GM21737 (cell line): Measurements from ENCODE around the gene OTX1.
A peak's percentile ranks its signal among the peaks of the same experiment; 100 is the strongest.
"Not testable (repeated sequence)": the region's sequence is repeated elsewhere in the genome, so short reads cannot be mapped to it uniquely, and the experiment has no call there.

Experiments
- ATAC-seq: cut with Tn5 transposase; IDR thresholded peaks from one replicate; pipeline ENCODE4 v1.9.1; 2021; ENCODE audit warnings: mild to moderate bottlenecking, moderate library complexity; ENCODE audit not compliant: unreplicated experiment

The OTX1 gene

DNA sequence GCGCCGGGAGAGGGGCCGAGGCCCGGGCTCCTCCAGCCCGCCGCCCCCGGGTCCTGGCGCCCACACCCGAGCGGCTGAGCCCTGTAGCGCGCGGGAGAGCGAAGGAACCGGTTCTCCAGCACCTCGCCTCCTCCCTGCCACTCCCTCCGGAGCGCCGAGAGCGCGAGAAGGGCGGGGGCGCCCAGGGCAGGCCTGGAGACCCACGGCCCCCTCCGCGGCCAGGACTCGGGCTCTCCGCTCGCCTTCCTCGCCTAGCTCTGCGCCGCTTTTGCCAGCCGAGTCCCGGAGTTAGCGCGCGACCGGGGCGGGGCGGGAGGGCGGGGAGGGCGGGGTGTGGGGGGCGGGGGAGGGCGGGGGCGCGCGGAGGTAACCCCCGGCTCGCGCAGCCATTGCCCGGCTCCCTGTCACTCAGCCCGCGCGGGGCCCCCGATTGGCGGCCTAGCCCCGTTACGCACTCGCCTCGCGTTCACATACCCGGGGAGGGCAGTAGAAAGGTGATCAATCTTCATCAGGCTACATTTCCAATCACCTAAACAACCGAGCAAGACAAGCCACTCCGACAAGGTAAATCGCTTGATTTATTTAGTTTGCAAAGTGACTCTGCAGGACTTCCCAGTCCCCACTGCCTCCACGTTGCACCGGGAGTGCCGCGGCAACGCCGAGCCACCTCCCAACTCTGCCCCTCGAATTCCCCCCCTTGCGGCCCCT lies at the start of gene OTX1:
Gene OTX1, plus strand, starts transcription at position 497 of the 708 bp plus-strand sequence. CDS start 2,161 bp downstream, outside the sequence.
- ATAC-seq: peak; percentile 74

DNA sequence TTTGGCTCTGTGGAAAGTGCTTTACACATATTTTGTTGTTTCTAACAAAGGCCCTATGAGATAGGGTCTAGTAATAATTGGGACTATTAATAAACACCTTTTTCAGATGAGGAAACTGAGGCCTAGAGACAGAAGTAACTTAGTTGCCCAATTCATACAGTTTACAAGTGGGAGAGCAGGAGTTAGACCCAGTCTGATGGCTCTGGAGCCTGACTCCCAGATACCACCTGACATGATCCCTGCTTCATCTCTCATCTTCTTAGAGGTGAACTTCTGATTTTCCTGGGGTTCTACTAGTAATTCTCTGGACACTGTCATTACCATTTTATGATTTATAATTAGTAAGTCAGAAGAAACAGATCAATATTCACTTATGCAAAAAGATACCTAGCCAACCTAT lies 49.1 kb upstream of the OTX1 start:
- no peak for ATAC-seq

GRCh38 chr2:63003351-63003750 lies 47.3 kb upstream of the OTX1 start:
- no peak for ATAC-seq

DNA sequence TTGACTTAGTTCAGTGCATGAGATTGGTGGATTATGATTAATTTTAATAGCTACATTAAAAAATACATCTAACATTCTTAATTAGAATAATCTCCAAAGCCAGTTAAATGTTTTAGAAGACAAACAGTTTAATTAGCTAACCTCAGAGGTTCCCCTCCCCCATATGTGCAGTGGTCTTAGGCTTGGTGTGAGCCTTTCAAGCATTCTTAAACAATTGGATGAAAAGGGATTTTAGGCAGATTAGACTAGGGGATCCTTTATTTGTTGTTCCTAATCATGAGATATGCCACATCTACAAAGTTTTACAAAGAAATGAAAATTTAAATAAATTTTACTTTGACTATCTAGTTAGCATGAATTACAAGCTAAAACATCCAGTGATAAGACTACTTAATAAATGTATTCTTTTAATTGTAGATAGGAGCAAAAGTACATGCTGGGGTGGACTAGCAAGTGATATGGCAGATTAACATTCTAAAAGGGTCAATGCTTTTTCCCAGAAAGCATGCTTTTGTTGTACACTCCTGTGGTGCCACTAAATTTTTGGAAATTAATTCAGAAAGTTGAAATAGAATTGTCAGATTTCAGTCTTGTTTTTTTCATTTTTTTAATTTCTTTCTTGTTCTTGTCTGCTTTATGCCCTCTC lies 42.7 kb upstream of the OTX1 start:
- ATAC-seq: no peak

- ATAC-seq: no peak
Measured at GRCh38 chr2:63008838-63009237, 41.8 kb upstream of the OTX1 start.

- ATAC-seq: no peak
Measured at GRCh38 chr2:63009490-63009889, 41.1 kb upstream of the OTX1 start.

GRCh38 chr2:63012541-63012940 lies 38.1 kb upstream of the OTX1 start:
- ATAC-seq: no peak

- ATAC-seq: no peak
Measured at GRCh38 chr2:63013438-63013837, 37.2 kb upstream of the OTX1 start.

DNA sequence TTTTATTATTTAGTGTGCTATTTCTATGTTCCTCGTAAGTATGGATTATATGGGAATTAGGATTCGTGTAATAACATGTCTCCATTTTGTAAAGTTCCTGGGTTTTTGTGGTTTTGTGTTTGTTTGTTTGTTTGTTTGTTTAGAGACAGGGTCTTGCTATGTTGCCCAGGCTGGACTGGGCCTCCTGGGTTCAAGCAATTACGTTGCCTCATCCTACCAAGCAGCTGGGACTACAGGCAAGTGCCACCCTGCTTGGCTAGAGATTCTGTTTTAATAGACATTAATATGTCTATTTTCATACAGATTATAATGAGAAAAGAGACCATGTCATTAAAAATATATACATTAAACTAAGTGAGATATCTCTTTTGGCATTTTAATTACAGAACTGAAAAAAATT lies 35.2 kb upstream of the OTX1 start:
- no peak for ATAC-seq

GRCh38 chr2:63018439-63018838 lies 32.2 kb upstream of the OTX1 start:
- ATAC-seq: no peak

GRCh38 chr2:63019686-63020085 lies 30.9 kb upstream of the OTX1 start:
- not testable (repeated sequence) for ATAC-seq

GRCh38 chr2:63023444-63023843 lies 27.2 kb upstream of the OTX1 start:
- no peak for ATAC-seq

DNA sequence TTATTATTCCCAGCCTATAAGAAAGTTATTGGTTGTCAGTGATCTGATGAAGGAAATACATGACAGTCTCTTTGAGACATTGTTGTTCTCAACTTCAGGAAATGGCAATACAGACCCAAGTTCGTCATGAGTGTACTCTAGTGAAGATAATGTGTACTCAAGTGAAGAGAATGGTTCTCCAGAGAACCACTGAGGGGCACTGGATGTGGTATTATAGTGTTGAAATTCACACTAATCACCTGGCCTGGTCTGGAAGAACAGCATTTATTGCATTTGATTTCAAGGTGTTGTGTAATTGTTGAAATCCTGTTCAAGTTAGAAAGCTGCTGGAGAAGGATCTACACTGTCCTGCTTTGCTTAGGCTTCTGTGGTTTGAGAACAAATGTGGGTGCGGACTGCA lies 23.4 kb upstream of the OTX1 start:
- ATAC-seq: no peak

DNA sequence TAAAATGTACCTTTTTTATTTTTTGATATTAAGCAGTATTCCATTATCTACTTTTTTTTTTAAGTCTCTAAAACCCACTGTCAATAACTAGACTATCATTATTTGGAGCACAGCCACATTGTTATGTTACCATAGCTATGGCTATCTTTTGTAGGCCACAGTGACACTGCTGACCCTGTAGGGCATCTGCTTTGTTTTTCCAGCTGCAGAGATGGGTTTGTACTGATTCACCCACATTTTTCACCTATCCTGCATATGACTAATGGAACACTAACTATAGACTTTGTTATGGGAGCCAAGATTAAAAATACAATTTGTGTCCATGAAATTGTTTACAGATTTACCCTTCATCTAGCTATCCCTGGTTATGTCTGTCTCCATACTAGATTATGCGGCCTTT lies 21.6 kb upstream of the OTX1 start:
- ATAC-seq: no peak

DNA sequence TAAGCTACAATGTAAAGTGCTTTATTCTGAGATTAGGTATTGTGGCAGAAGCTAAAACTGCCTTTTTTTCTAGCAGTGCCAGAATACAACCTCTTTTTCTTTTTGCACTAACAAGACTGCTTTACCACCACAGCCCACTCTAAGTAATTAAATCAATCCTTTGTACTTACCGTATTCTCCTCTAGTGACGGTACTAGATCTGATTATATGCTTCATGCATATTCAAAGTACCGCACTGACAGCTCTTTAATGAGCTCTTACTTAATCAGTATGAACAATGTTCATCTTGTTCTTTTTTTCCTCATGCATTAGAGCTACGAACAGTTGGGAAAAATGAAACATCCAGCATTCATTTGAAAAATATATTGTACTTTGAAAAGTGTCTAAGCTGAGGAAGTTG lies 16.1 kb upstream of the OTX1 start:
- no peak for ATAC-seq

GRCh38 chr2:63035169-63035568 lies 15.5 kb upstream of the OTX1 start:
- ATAC-seq: no peak

DNA sequence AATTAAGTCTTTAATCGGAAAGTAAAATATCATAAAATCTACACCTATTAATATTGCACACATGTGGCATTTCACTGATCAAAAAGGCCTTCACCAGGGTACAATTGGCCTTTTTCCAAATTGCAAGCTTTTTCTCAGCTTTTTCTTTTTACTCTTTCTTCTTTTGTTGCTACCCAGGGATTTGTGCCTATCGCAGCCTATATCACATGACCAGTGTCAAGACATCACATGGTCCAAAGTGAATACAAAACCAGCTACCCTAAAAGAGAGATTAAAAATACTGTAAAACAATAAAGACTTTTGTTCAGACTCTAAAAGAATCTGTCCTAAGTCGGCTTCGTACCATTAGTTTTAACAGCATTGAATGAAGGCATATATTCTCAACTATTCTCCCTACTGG lies 15.0 kb upstream of the OTX1 start:
- no peak for ATAC-seq

- ATAC-seq: no peak
Measured at GRCh38 chr2:63038034-63038433, 12.6 kb upstream of the OTX1 start.

- no peak for ATAC-seq
Measured at GRCh38 chr2:63040586-63040985, 10.0 kb upstream of the OTX1 start.

DNA sequence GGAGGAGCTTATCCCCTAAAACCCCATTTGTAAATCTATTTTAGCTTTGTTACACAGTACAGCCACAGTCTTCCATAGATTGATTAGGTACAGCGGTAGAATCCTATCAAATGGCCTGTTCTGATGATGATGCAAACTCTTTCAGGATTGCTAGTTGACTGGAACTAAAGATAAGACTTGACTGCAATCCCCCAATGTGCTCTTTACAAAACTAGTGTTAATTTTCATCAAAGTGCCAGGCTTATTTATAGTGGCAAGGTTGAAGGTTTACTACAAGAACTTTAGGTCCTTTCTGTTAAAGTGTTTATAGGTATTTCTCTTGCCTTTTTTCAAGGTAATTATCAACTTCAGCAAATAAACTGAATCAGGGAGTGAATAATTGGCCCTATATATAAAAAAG lies 9.0 kb upstream of the OTX1 start:
- ATAC-seq: no peak

GRCh38 chr2:63044362-63045327 lies 6.0 kb upstream of the OTX1 start:
- ATAC-seq: no peak

GRCh38 chr2:63046552-63046951 lies 4.1 kb upstream of the OTX1 start:
- no peak for ATAC-seq
